Urinary bladder (tissue), 4 donors: ENCODE data around the gene KMT2C. TPM values are rescaled to one million over a fixed set of nuclear protein-coding genes. Genes with fewer than 3 reads are reported as not detected.

Experiments used
- DNase-seq: peaks from one replicate; pipeline ENCODE4 v3.0.0-alpha.2; 2015; ENCODE audit errors: extremely low spot score
- H3K27ac ChIP-seq: one replicate; pipeline ENCODE4 v1.5.1; 2013; ENCODE audit warnings: low read depth, mild to moderate bottlenecking, moderate library complexity
- H3K36me3 ChIP-seq: one replicate; pipeline ENCODE4 v1.6.1; 2013; ENCODE audit warnings: mild to moderate bottlenecking, moderate library complexity; ENCODE audit not compliant: insufficient read depth
- H3K4me1 ChIP-seq: one replicate; pipeline ENCODE4 v1.6.1; 2013; ENCODE audit warnings: mild to moderate bottlenecking, moderate library complexity; ENCODE audit not compliant: insufficient read depth
- H3K4me3 ChIP-seq: one replicate; pipeline ENCODE4 v1.5.1; 2013; ENCODE audit warnings: low read depth, low read length
- WGBS: extraction: QIAGEN DNeasy Blood & Tissue Kit; methylation state at CpG from one replicate; pipeline ENCODE4 v1.1.7; 2013; 5-methylcytosine and 5-hydroxymethylcytosine counted together
- polyA plus RNA-seq: library from polyadenylated mRNA; stranded (reverse); fragments of 200-250 nt; gene quantifications from one replicate; pipeline ENCODE4 v1.2.3, GENCODE V29; 2013
- total RNA-seq: library from RNA; depleted of rRNA; stranded (reverse); fragments of >200 nt; gene quantifications from one replicate; pipeline ENCODE4 v1.2.3, GENCODE V29; 2014
- donor health status: healthy with polysubstance abuse.
- donor health status: healthy.

KMT2C gene
- total and polyA plus RNA-seq, 2 donors = 16.5 to 105 TPM

- 78% methylated on average over 7 of the region's 7 CpGs for WGBS
- no peak for DNase-seq
- Histone ChIP-seq H3K27ac (no peak overlapping the region), H3K4me1 (no peaks in the 10 kb centered on the region), H3K4me3 (no peak overlapping the region), H3K36me3 (peaks cover 2% of the 10 kb centered on the region)
Measured at GRCh38 chr7:152108359-152108758, 327.4 kb downstream of the KMT2C start.

- H3K4me3 ChIP-seq = no peak overlapping the region
- WGBS = 93% methylated on average over 17 of the region's 17 CpGs
- H3K27ac ChIP-seq = no peak overlapping the region
- H3K4me1 ChIP-seq = no peaks in the 10 kb centered on the region
- DNase-seq = no peak
- peaks cover 5% of the 10 kb centered on the region for H3K36me3 ChIP-seq
Measured at GRCh38 chr7:152107945-152108344, 327.9 kb downstream of the KMT2C start.

GRCh38 chr7:152106990-152107389, 328.8 kb downstream of the KMT2C start:
- 53% methylated on average over 4 of the region's 4 CpGs for WGBS
- H3K36me3 ChIP-seq = peaks cover 5% of the 10 kb centered on the region
- no peak for DNase-seq
- H3K27ac ChIP-seq = no peak overlapping the region
- no peak overlapping the region for H3K4me3 ChIP-seq
- no peaks in the 10 kb centered on the region for H3K4me1 ChIP-seq

GRCh38 chr7:152105205-152105604, 330.6 kb downstream of the KMT2C start:
- WGBS = 94% methylated on average over 11 of the region's 11 CpGs
- Histone ChIP-seq H3K4me3 (no peak overlapping the region), H3K36me3 (peaks cover 5% of the 10 kb centered on the region), H3K27ac (no peak overlapping the region), H3K4me1 (no peaks in the 10 kb centered on the region)
- DNase-seq = no peak

GRCh38 chr7:152103691-152104090, 332.1 kb downstream of the KMT2C start:
- H3K4me3 ChIP-seq = no peak overlapping the region
- no peak overlapping the region for H3K27ac ChIP-seq
- 60% methylated on average over 5 of the region's 5 CpGs for WGBS
- H3K36me3 ChIP-seq = peaks cover 5% of the 10 kb centered on the region
- no peak for DNase-seq
- H3K4me1 ChIP-seq = no peaks in the 10 kb centered on the region

GRCh38 chr7:152103066-152103465, 332.7 kb downstream of the KMT2C start:
- Histone ChIP-seq H3K4me3 (no peak overlapping the region), H3K36me3 (peaks cover 5% of the 10 kb centered on the region), H3K4me1 (no peaks in the 10 kb centered on the region), H3K27ac (no peak overlapping the region)
- WGBS = 89% methylated on average over 7 of the region's 7 CpGs
- DNase-seq = no peak

- Histone ChIP-seq H3K4me3 (no peak overlapping the region), H3K36me3 (no peaks in the 10 kb centered on the region), H3K4me1 (no peaks in the 10 kb centered on the region), H3K27ac (no peak overlapping the region)
- 94% methylated on average over 4 of the region's 4 CpGs for WGBS
- no peak for DNase-seq
Measured at GRCh38 chr7:152097330-152097729, 338.5 kb downstream of the KMT2C start.

GRCh38 chr7:152095771-152096170, 340.0 kb downstream of the KMT2C start:
- DNase-seq = no peak
- 89% methylated on average over 1 of the region's 1 CpG for WGBS
- Histone ChIP-seq H3K36me3 (no peaks in the 10 kb centered on the region), H3K4me3 (no peak overlapping the region), H3K4me1 (no peaks in the 10 kb centered on the region), H3K27ac (no peak overlapping the region)

GRCh38 chr7:152093717-152094116, 342.1 kb downstream of the KMT2C start:
- DNase-seq = no peak
- Histone ChIP-seq H3K27ac (no peak overlapping the region), H3K4me1 (no peaks in the 10 kb centered on the region), H3K36me3 (no peaks in the 10 kb centered on the region), H3K4me3 (no peak overlapping the region)
- 94% methylated on average over 4 of the region's 4 CpGs for WGBS

- DNase-seq = no peak
- H3K36me3 ChIP-seq = peaks cover 2% of the 10 kb centered on the region
- no peak overlapping the region for H3K4me3 ChIP-seq
- H3K4me1 ChIP-seq = no peaks in the 10 kb centered on the region
- H3K27ac ChIP-seq = no peak overlapping the region
- 92% methylated on average over 6 of the region's 6 CpGs for WGBS
Measured at GRCh38 chr7:152090747-152091146, 345.1 kb downstream of the KMT2C start.

- WGBS = 99% methylated on average over 7 of the region's 7 CpGs
- Histone ChIP-seq H3K36me3 (peaks cover 2% of the 10 kb centered on the region), H3K27ac (no peak overlapping the region), H3K4me3 (no peak overlapping the region), H3K4me1 (no peaks in the 10 kb centered on the region)
- no peak for DNase-seq
Measured at GRCh38 chr7:152089183-152089582, 346.6 kb downstream of the KMT2C start.

GRCh38 chr7:152086513-152086912, 349.3 kb downstream of the KMT2C start:
- no peak overlapping the region for H3K27ac ChIP-seq
- no peak for DNase-seq
- WGBS = 19% methylated on average over 1 of the region's 1 CpG
- peaks cover 2% of the 10 kb centered on the region for H3K36me3 ChIP-seq
- no peak overlapping the region for H3K4me3 ChIP-seq
- H3K4me1 ChIP-seq = no peaks in the 10 kb centered on the region

GRCh38 chr7:152085131-152085530, 350.7 kb downstream of the KMT2C start:
- WGBS = 94% methylated on average over 3 of the region's 3 CpGs

More at GRCh38 chr7:152085131-152085530, 350.7 kb downstream of the KMT2C start:
- Histone ChIP-seq H3K4me1 (no peaks in the 10 kb centered on the region), H3K4me3 (no peak overlapping the region), H3K36me3 (peaks cover 2% of the 10 kb centered on the region), H3K27ac (no peak overlapping the region)
- DNase-seq = no peak
